Vagina (tissue), 2 donors: ENCODE measurements around the gene TRAPPC4. TPM values are rescaled to one million over a fixed set of nuclear protein-coding genes. Genes with fewer than 3 reads are reported as not detected.
A peak's percentile ranks its signal among the peaks of the same experiment; 100 is the strongest.

Experiments used
- DNase-seq, 2 donors: peaks; one replicate each; pipeline ENCODE4 v3.0.0-alpha.2; 2017; ENCODE audit errors: extremely low spot score in 2 of 2
- H3K27ac ChIP-seq: fragments of 200-600 bp; sonication (generic); one replicate; pipeline ENCODE4 v1.5.1; 2019
- H3K27me3 ChIP-seq: fragments of 200-600 bp; sonication (generic); one replicate; pipeline ENCODE4 v1.5.1; 2019
- H3K36me3 ChIP-seq, 2 donors: fragments of 200-600 bp; sonication (generic); one replicate each; pipeline ENCODE4 v1.5.1; 2017 to 2019
- H3K4me1 ChIP-seq: fragments of 200-600 bp; sonication (generic); one replicate; pipeline ENCODE4 v1.5.1; 2019
- H3K4me3 ChIP-seq, 2 donors: fragments of 200-600 bp; sonication (generic); 1 replicate in 1 of 2; 2 replicates in 1 of 2; pipeline ENCODE4 v1.5.1; 2016 to 2019
- H3K9me3 ChIP-seq: fragments of 200-600 bp; sonication (generic); one replicate; pipeline ENCODE4 v1.5.1; 2019
- CTCF ChIP-seq, 3 experiments: fragments of 450-650 bp in 2 of 3; fragments of 200-600 bp in 1 of 3; sonication (generic) in 1 of 3; IDR thresholded peaks; one replicate each; pipeline ENCODE4 v1.5.1; 2017 to 2019; ENCODE audit warnings: antibody characterized with exemption in 3 of 3, mild to moderate bottlenecking in 2 of 3, moderate library complexity in 2 of 3
- POLR2A ChIP-seq, 2 donors: fragments of 450-650 bp; IDR thresholded peaks; one replicate each; pipeline ENCODE4 v1.6.1; 2017; ENCODE audit warnings: antibody characterized with exemption in 2 of 2, mild to moderate bottlenecking in 2 of 2, moderate library complexity in 2 of 2
- POLR2AphosphoS5 ChIP-seq, 2 donors: sonication (generic); formaldehyde crosslinking; IDR thresholded peaks; one replicate each; pipeline ENCODE4 v1.9.0; 2017; ENCODE audit warnings: antibody characterized with exemption in 2 of 2, mild to moderate bottlenecking in 2 of 2, low read depth in 1 of 2; ENCODE audit not compliant: insufficient read depth in 1 of 2
- intact Hi-C: fragments of 100-400 bp; cut with DNase I; formaldehyde crosslinking; loops from one replicate; pipeline ENCODE4 v1.15.1; 2023
- total RNA-seq: library from RNA; depleted of rRNA; stranded (reverse); fragments of >200 nt; gene quantifications from one replicate; pipeline ENCODE4 v1.2.3, GENCODE V29; 2016

Gene TRAPPC4
- total RNA-seq, 1 donor from 2014 or later = 40.0 TPM

- intact Hi-C loops = no loop called here
- TF ChIP-seq POLR2AphosphoS5 (IDR thresholded peaks at IDR 0.05; ENCODE audit: insufficient read depth in 1 of 2, low read depth in 1 of 2) = no peak
- TF ChIP-seq CTCF (IDR thresholded peaks at IDR 0.05) = no peak
- TF ChIP-seq POLR2A (IDR thresholded peaks at IDR 0.05) = no peak
- DNase-seq = no peak
- Histone ChIP-seq H3K27me3 (no peaks in the 10 kb centered on the region), H3K36me3 (peaks cover 0 to 83% of the 10 kb centered on the region in 2 donors), H3K4me1 (peaks cover 18% of the 10 kb centered on the region), H3K27ac (no peak overlapping the region), H3K9me3 (no peaks in the 10 kb centered on the region), H3K4me3 (no peak overlapping the region)
Observed at GRCh38 chr11:119051440-119052162, 33.0 kb downstream of the TRAPPC4 start.

- Histone ChIP-seq H3K4me3 (no peak overlapping the region), H3K4me1 (peaks cover 18% of the 10 kb centered on the region), H3K27ac (no peak overlapping the region), H3K27me3 (no peaks in the 10 kb centered on the region), H3K9me3 (no peaks in the 10 kb centered on the region), H3K36me3 (peaks cover 0 to 76% of the 10 kb centered on the region in 2 donors)
- TF ChIP-seq CTCF (IDR thresholded peaks at IDR 0.05) (no peak), POLR2AphosphoS5 (IDR thresholded peaks at IDR 0.05; ENCODE audit: insufficient read depth in 1 of 2, low read depth in 1 of 2) (no peak), POLR2A (IDR thresholded peaks at IDR 0.05) (no peak)
- intact Hi-C loops = no loop called here
- DNase-seq = no peak
Observed at GRCh38 chr11:119052163-119052814, 33.7 kb downstream of the TRAPPC4 start.

GRCh38 chr11:119054418-119054817 lies 35.9 kb downstream of the TRAPPC4 start:
- Histone ChIP-seq H3K4me3 (no peak overlapping the region), H3K36me3 (peaks cover 0 to 54% of the 10 kb centered on the region in 2 donors), H3K27ac (no peak overlapping the region), H3K27me3 (no peaks in the 10 kb centered on the region), H3K4me1 (peaks cover 28% of the 10 kb centered on the region), H3K9me3 (no peaks in the 10 kb centered on the region)
- TF ChIP-seq CTCF (IDR thresholded peaks at IDR 0.05) (no peak), POLR2AphosphoS5 (IDR thresholded peaks at IDR 0.05; ENCODE audit: insufficient read depth in 1 of 2, low read depth in 1 of 2) (no peak), POLR2A (IDR thresholded peaks at IDR 0.05) (no peak)
- intact Hi-C loops = no loop called here
- no peak for DNase-seq

- H3K4me3 ChIP-seq = peak overlapping the region; percentile 83 to 88
- H3K36me3 ChIP-seq = peaks cover 0 to 42% of the 10 kb centered on the region in 2 donors
- peaks cover 28% of the 10 kb centered on the region for H3K4me1 ChIP-seq
- no peaks in the 10 kb centered on the region for H3K9me3 ChIP-seq
- intact Hi-C loops = no loop called here
- H3K27me3 ChIP-seq = no peaks in the 10 kb centered on the region
- H3K27ac ChIP-seq = no peak overlapping the region
- DNase-seq = no peak
- no peak for TF ChIP-seq CTCF (IDR thresholded peaks at IDR 0.05)
- no peak for TF ChIP-seq POLR2A (IDR thresholded peaks at IDR 0.05)
- TF ChIP-seq POLR2AphosphoS5 (IDR thresholded peaks at IDR 0.05; ENCODE audit: insufficient read depth in 1 of 2, low read depth in 1 of 2) = no peak
Observed at GRCh38 chr11:119055901-119056300, 37.3 kb downstream of the TRAPPC4 start.
